SKM-1 (cell line): Measurements from ENCODE around the gene MRPL12.
"Not testable (repeated sequence)": the region's sequence is repeated elsewhere in the genome, so short reads cannot be mapped to it uniquely, and the experiment has no call there.

Experiments used
- DNase-seq: peaks from one replicate; lab custom pipeline; 2025; ENCODE audit not compliant: unreplicated experiment; lab: John Stamatoyannopoulos, UW

Gene MRPL12

GRCh38 chr17:81737947-81738800 lies 35.0 kb downstream of the MRPL12 start:
- DNase-seq, result no peak

GRCh38 chr17:81738801-81739393 lies 35.7 kb downstream of the MRPL12 start:
- DNase-seq, result no peak

- DNase-seq, result not testable (repeated sequence)
Observed at GRCh38 chr17:81739593-81739992, 36.4 kb downstream of the MRPL12 start.

- no peak for DNase-seq
Observed at GRCh38 chr17:81740395-81740961, 37.3 kb downstream of the MRPL12 start.

- DNase-seq, result no peak
Observed at GRCh38 chr17:81741049-81741593, 38.0 kb downstream of the MRPL12 start.

- no peak for DNase-seq
Observed at GRCh38 chr17:81741594-81742452, 38.7 kb downstream of the MRPL12 start.
